Natural killer cell (primary cell): Measurements from ENCODE around the gene MLC1. TPM values are rescaled to one million over a fixed set of nuclear protein-coding genes. Genes with fewer than 3 reads are reported as not detected.
A peak's percentile ranks its signal among the peaks of the same experiment; 100 is the strongest.

Source experiments
- ATAC-seq, 3 donors: fragments of 150-1000 bp in 2 of 3; fragments of 200-7000 bp in 1 of 3; cut with Tn5 transposase; 1 replicate in 1 of 3; 2 replicates in 2 of 3; pipeline ENCODE4 v1.10.0; 2021; ENCODE audit warnings: mild to moderate bottlenecking in 2 of 3, moderate library complexity in 2 of 3
- DNase-seq, 2 donors: peaks; one replicate each; pipeline versions ENCODE4 v3.0.0 to v3.0.0-alpha.2; 2013 to 2021; ENCODE audit warnings: mixed read lengths in 1 of 2
- H3K27ac ChIP-seq: one replicate; pipeline ENCODE4 v1.5.1; 2013; ENCODE audit warnings: mild to moderate bottlenecking, low read length
- H3K27me3 ChIP-seq: one replicate; pipeline ENCODE4 v1.6.1; 2013; ENCODE audit warnings: low read length; ENCODE audit not compliant: control insufficient read depth, insufficient read depth
- H3K36me3 ChIP-seq: one replicate; pipeline ENCODE4 v1.6.1; 2013; ENCODE audit warnings: low read length; ENCODE audit not compliant: control insufficient read depth, insufficient read depth
- H3K4me1 ChIP-seq: one replicate; pipeline ENCODE4 v1.6.1; 2013; ENCODE audit warnings: low read length; ENCODE audit not compliant: control insufficient read depth, insufficient read depth
- H3K4me3 ChIP-seq: one replicate; pipeline ENCODE4 v1.5.1; 2013; ENCODE audit warnings: low read length
- H3K9me3 ChIP-seq: one replicate; pipeline ENCODE4 v1.6.1; 2013; ENCODE audit warnings: low read length; ENCODE audit not compliant: control insufficient read depth, insufficient read depth
- H3K27ac Mint-ChIP-seq, 2 donors: one replicate each; pipeline ENCODE4 v1.8.0; 2022; ENCODE audit warnings: mild to moderate bottlenecking in 2 of 2, mixed read lengths in 2 of 2, moderate library complexity in 1 of 2
- H3K27me3 Mint-ChIP-seq, 2 donors: one replicate each; pipeline ENCODE4 v1.8.0; 2022; ENCODE audit warnings: low read depth in 2 of 2, mixed read lengths in 2 of 2
- H3K36me3 Mint-ChIP-seq: one replicate; pipeline ENCODE4 v1.8.0; 2022; ENCODE audit warnings: mixed read lengths
- H3K4me1 Mint-ChIP-seq, 2 donors: one replicate each; pipeline ENCODE4 v1.8.0; 2022; ENCODE audit warnings: mixed read lengths in 2 of 2
- H3K4me3 Mint-ChIP-seq: one replicate; pipeline ENCODE4 v1.8.0; 2022; ENCODE audit warnings: mild to moderate bottlenecking, moderate library complexity, mixed read lengths
- H3K9me3 Mint-ChIP-seq, 2 donors: one replicate each; pipeline ENCODE4 v1.8.0; 2022; ENCODE audit warnings: mixed read lengths in 2 of 2
- CTCF ChIP-seq: fragments of 200-600 bp; IDR thresholded peaks from one replicate; pipeline ENCODE4 v1.8.0; 2022; ENCODE audit warnings: antibody characterized with exemption
- WGBS: methylation state at CpG from one replicate; pipeline ENCODE4 v1.1.7; 2013; ENCODE audit warnings: missing lambda C conversion rate; ENCODE audit not compliant: insufficient coverage; 5-methylcytosine and 5-hydroxymethylcytosine counted together
- intact Hi-C: fragments of 100-400 bp; cut with micrococcal nuclease; formaldehyde crosslinking; loops from one replicate; pipeline ENCODE4 v1.14.2; 2022
- total RNA-seq, 4 donors: library from RNA; stranded (reverse); fragments of 120-200 nt in 1 of 4; gene quantifications; one replicate each; pipeline versions ENCODE4 v1.2.3 to v1.2.4, GENCODE V29; 2013 to 2022

MLC1 gene
- total RNA-seq, 3 donors from 2014 or later (not counting 1 experiment from before 2014, with no cell fraction given) = 67.7 to 96.1 (median 73.7) TPM

DNA sequence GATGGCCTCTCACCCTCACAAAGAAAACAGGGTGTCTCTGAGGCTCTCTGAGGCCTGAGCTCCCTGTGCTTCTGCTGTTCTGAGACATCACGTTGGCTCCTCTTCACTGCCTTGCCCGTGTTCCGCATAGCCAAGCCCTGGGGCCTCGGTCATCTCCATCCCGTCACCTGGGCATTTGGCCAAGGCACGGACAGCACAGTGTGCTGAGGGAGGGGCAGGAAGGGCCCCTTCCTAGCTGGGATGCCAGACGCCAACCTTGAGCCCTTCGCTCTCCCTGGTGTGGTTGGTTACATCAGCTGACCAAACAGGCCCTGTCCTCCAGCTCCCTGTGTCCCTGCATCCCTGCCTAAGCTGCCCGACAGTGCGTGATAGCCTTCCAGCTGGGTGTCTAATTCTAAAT, 30.5 kb upstream of the MLC1 start:
- Histone ChIP-seq H3K9me3 (no peaks in the 10 kb centered on the region), H3K36me3 (no peaks in the 10 kb centered on the region)
- H3K27ac Mint-ChIP-seq = no peak overlapping the region

GRCh38 chr22:50114221-50115021, 29.2 kb upstream of the MLC1 start:
- 91% methylated on average over 17 of the region's 19 CpGs for WGBS
- no peak for TF ChIP-seq CTCF
- H3K4me1 Mint-ChIP-seq = peaks cover 7 to 21% of the 10 kb centered on the region in 2 donors

More for the DNA sequence above, 30.5 kb upstream of the MLC1 start:
- H3K27me3 Mint-ChIP-seq = peaks cover 0 to under 1% of the 10 kb centered on the region in 2 donors
- no peaks in the 10 kb centered on the region for H3K27me3 ChIP-seq
- DNase-seq = no peak
- intact Hi-C loops = no loop called here
- H3K4me1 ChIP-seq = peaks cover 13% of the 10 kb centered on the region
- no peak overlapping the region for H3K4me3 ChIP-seq
- peaks cover 7 to 21% of the 10 kb centered on the region in 2 donors for H3K4me1 Mint-ChIP-seq
- H3K9me3 Mint-ChIP-seq = no peaks in the 10 kb centered on the region
- WGBS = 92% methylated on average over 10 of the region's 10 CpGs
- ATAC-seq = no peak
- H3K27ac ChIP-seq = no peak overlapping the region
- no peaks in the 10 kb centered on the region for H3K36me3 Mint-ChIP-seq
- no peak overlapping the region for H3K4me3 Mint-ChIP-seq
- no peak for TF ChIP-seq CTCF

DNA sequence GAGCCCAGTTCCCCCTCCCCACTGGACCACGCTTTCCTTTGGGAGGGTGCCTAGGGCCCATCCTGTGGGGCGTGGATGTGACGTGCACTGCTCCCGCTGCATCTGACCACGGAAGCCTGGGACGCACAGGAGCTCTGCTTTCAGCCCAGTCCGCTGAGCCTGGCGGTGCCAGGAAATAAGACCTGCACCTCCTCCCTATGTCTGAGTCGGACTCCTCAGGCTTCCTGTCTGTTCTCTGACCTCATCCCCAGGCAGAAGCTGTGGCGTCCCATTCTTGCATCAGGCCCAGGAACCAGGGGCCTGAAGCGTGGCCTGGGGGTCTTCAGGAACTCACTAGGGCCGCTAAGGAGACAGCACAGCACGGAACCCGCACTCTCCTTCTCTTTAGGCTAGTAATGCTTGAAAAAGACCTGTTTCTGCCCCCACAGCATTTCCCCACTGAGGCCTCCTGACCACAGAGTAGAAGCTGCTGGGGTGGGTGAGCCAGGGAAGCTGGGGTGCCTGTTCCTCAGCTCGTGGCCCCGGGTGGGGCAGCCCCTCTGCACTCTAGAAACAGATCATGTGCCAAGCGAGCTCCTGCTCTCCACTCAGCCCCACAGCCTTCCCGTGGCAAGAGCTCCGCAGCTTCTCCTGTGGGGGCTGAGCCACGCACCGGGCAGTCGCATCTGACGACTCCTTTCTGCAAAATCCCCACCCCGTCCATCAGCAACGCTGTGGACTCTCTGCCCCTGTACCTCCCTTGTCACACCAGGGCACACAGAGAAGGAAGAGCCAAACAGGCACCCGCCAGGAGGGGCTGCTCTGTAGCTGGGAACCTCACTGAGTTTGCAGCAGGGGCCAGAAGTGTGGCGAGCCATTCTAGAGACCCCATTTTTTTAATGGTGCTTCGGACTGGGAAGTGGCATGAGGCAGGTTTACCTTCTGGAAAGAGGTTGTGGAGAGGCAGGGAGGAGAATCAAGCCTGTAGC, 27.2 kb upstream of the MLC1 start:
- peaks cover 13% of the 10 kb centered on the region for H3K4me1 ChIP-seq
- Mint-ChIP-seq H3K27ac (peak overlapping the region; percentile 57 to 69), H3K27me3 (no peaks in the 10 kb centered on the region), H3K9me3 (no peaks in the 10 kb centered on the region), H3K4me1 (peaks cover 7 to 21% of the 10 kb centered on the region in 2 donors), H3K36me3 (no peaks in the 10 kb centered on the region), H3K4me3 (peak overlapping the region; percentile 50)
- peak; percentile 50 to 82 (median 79) for ATAC-seq
- H3K36me3 ChIP-seq = no peaks in the 10 kb centered on the region
- no peaks in the 10 kb centered on the region for H3K27me3 ChIP-seq
- no peak overlapping the region for H3K4me3 ChIP-seq
- 23% methylated on average over 28 of the region's 28 CpGs for WGBS
- H3K9me3 ChIP-seq = no peaks in the 10 kb centered on the region
- DNase-seq = no peak
- TF ChIP-seq CTCF = no peak
- H3K27ac ChIP-seq = peak overlapping the region; percentile 40
- intact Hi-C loops = no loop called here

More at GRCh38 chr22:50114221-50115021, 29.2 kb upstream of the MLC1 start:
- intact Hi-C loops = no loop called here
- H3K4me3 Mint-ChIP-seq = no peak overlapping the region
- ATAC-seq (no peak), DNase-seq (no peak)
- peaks cover 13% of the 10 kb centered on the region for H3K4me1 ChIP-seq
- H3K27me3 Mint-ChIP-seq = no peaks in the 10 kb centered on the region
- no peaks in the 10 kb centered on the region for H3K27me3 ChIP-seq
- no peak overlapping the region for H3K4me3 ChIP-seq
- H3K27ac Mint-ChIP-seq = no peak overlapping the region
- no peak overlapping the region for H3K27ac ChIP-seq
- H3K9me3 ChIP-seq = no peaks in the 10 kb centered on the region
- no peaks in the 10 kb centered on the region for H3K36me3 ChIP-seq
- no peaks in the 10 kb centered on the region for H3K36me3 Mint-ChIP-seq
- no peaks in the 10 kb centered on the region for H3K9me3 Mint-ChIP-seq
